CD4-positive, alpha-beta T cell (primary cell): ENCODE data around the gene ATG7. TPM values are rescaled to one million over a fixed set of nuclear protein-coding genes. Genes with fewer than 3 reads are reported as not detected.

Experiments
- ATAC-seq: fragments of 200-7000 bp; cut with Tn5 transposase; one replicate; pipeline ENCODE4 v1.10.0; 2022; ENCODE audit warnings: mild to moderate bottlenecking; ENCODE audit not compliant: poor library complexity
- CTCF ChIA-PET: fragments of 350-600 bp; sonication (Branson Sonifier 250); formaldehyde crosslinking; loops from one replicate; lab custom pipeline; 2021; ENCODE audit warnings: antibody characterized with exemption, inconsistent platforms; lab: Charles Lee
- POLR2A ChIA-PET: fragments of 350-600 bp; sonication (Branson Sonifier 250); formaldehyde crosslinking; loops from one replicate; lab custom pipeline; 2021; ENCODE audit warnings: antibody characterized with exemption, inconsistent platforms; lab: Charles Lee
- DNase-seq, 14 experiments: peaks; one replicate each; pipeline ENCODE4 v3.0.0-alpha.2; 2013 to 2020; ENCODE audit warnings: mixed read lengths in 2 of 14
- H3K27ac ChIP-seq, 2 donors: one replicate each; pipeline versions ENCODE4 v1.5.1 to v1.7.0; 2013; ENCODE audit warnings: low read length in 2 of 2, low read depth in 1 of 2, mild to moderate bottlenecking in 1 of 2
- H3K27me3 ChIP-seq, 2 experiments: 1 replicate in 1 of 2; 2 replicates in 1 of 2; pipeline versions ENCODE4 v1.6.1 to v1.7.0; 2013; ENCODE audit warnings: low read length in 2 of 2, control low read depth in 1 of 2, mild to moderate bottlenecking in 1 of 2, moderate library complexity in 1 of 2; ENCODE audit not compliant: insufficient read depth in 2 of 2, control insufficient read depth in 1 of 2
- H3K36me3 ChIP-seq: one replicate; pipeline ENCODE4 v1.6.1; 2013; ENCODE audit warnings: low read length, control low read depth; ENCODE audit not compliant: insufficient read depth
- H3K4me1 ChIP-seq: one replicate; pipeline ENCODE4 v1.6.1; 2013; ENCODE audit warnings: low read length, control low read depth; ENCODE audit not compliant: insufficient read depth
- H3K4me3 ChIP-seq: one replicate; pipeline ENCODE4 v1.5.1; 2013; ENCODE audit warnings: mild to moderate bottlenecking, low read length, moderate library complexity
- H3K9me3 ChIP-seq, 2 experiments: 1 replicate in 1 of 2; 2 replicates in 1 of 2; pipeline versions ENCODE4 v1.6.1 to v1.7.0; 2013; ENCODE audit warnings: low read length in 2 of 2, mild to moderate bottlenecking in 2 of 2, control low read depth in 1 of 2, moderate library complexity in 1 of 2; ENCODE audit not compliant: control insufficient read depth in 1 of 2, insufficient read depth in 1 of 2
- H3K27ac Mint-ChIP-seq: one replicate; pipeline ENCODE4 v1.8.0; 2020; ENCODE audit warnings: mixed read lengths
- H3K27me3 Mint-ChIP-seq: one replicate; pipeline ENCODE4 v1.8.0; 2021; ENCODE audit warnings: mixed read lengths
- H3K36me3 Mint-ChIP-seq: one replicate; pipeline ENCODE4 v1.8.0; 2021; ENCODE audit warnings: low read depth, mixed read lengths
- H3K4me1 Mint-ChIP-seq: one replicate; pipeline ENCODE4 v1.8.0; 2021; ENCODE audit warnings: low read depth, mixed read lengths
- H3K4me3 Mint-ChIP-seq: one replicate; pipeline ENCODE4 v1.8.0; 2020; ENCODE audit warnings: mild to moderate bottlenecking, mixed read lengths
- H3K9me3 Mint-ChIP-seq: one replicate; pipeline ENCODE4 v1.8.0; 2020; ENCODE audit warnings: mixed read lengths
- intact Hi-C, 2 experiments: fragments of 100-400 bp; cut with DNase I in 1 of 2; cut with micrococcal nuclease in 1 of 2; formaldehyde crosslinking; loops; one replicate each; pipeline versions ENCODE4 v1.15.1 to v1.9.0; 2023 to 2025; cut with DNase I, micrococcal nuclease
- total RNA-seq, 174 experiments: library from RNA in 2 of 174; stranded (reverse) in 2 of 174; gene quantifications; one replicate each; pipeline ENCODE4 v1.2.3 and lab custom pipeline; 2021 to 2026
- TF ChIP-seq, protein P1 (sequence below): fragments of 200-600 bp; IDR thresholded peaks from one replicate; pipeline ENCODE4 v1.8.0; 2022; ENCODE audit warnings: antibody characterized with exemption, mild to moderate bottlenecking

Gene ATG7
- total RNA-seq, 2 experiments from 2014 or later: 21.4 to 25.7 TPM

DNA sequence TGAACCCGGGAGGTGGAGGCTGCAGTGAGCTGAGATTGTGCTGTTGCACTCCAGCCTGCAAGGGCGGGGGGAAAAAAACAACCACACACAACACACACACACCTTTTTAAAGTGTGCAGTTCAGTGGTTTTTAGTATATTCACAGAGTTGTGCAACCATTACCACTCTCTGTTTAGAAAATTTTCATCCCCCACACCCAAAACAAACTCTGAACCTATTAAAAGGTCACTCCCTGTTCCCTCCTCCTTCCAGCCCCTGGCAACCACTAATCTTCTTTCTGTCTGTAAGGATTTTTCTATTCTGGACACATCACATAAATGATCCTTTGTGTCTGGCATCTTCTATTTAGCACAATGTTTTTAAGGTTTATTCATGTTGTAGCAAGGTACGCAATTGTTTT, 159.1 kb downstream of the ATG7 start:
- no peaks in the 10 kb centered on the region for H3K9me3 ChIP-seq
- no peaks in the 10 kb centered on the region for H3K9me3 Mint-ChIP-seq
- no peaks in the 10 kb centered on the region for H3K27me3 ChIP-seq
- peaks cover 40% of the 10 kb centered on the region for H3K36me3 Mint-ChIP-seq
- ChIA-PET CTCF (no interaction called here), POLR2A (no interaction called here)
- no peaks in the 10 kb centered on the region for H3K27me3 Mint-ChIP-seq
- no peak overlapping the region for H3K27ac ChIP-seq
- no peaks in the 10 kb centered on the region for H3K4me1 ChIP-seq
- H3K27ac Mint-ChIP-seq: no peak overlapping the region
- ATAC-seq (no peak), DNase-seq (no peak)
- H3K36me3 ChIP-seq: peaks cover 12% of the 10 kb centered on the region
- no peaks in the 10 kb centered on the region for H3K4me1 Mint-ChIP-seq
- TF ChIP-seq, protein P1, sequence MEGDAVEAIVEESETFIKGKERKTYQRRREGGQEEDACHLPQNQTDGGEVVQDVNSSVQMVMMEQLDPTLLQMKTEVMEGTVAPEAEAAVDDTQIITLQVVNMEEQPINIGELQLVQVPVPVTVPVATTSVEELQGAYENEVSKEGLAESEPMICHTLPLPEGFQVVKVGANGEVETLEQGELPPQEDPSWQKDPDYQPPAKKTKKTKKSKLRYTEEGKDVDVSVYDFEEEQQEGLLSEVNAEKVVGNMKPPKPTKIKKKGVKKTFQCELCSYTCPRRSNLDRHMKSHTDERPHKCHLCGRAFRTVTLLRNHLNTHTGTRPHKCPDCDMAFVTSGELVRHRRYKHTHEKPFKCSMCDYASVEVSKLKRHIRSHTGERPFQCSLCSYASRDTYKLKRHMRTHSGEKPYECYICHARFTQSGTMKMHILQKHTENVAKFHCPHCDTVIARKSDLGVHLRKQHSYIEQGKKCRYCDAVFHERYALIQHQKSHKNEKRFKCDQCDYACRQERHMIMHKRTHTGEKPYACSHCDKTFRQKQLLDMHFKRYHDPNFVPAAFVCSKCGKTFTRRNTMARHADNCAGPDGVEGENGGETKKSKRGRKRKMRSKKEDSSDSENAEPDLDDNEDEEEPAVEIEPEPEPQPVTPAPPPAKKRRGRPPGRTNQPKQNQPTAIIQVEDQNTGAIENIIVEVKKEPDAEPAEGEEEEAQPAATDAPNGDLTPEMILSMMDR: no peak
- no peak overlapping the region for H3K4me3 Mint-ChIP-seq
- intact Hi-C loops: no loop called here
- no peak overlapping the region for H3K4me3 ChIP-seq

GRCh38 chr3:11434017-11434526, 161.9 kb downstream of the ATG7 start:
- H3K4me3 ChIP-seq: no peak overlapping the region
- no peaks in the 10 kb centered on the region for H3K27me3 ChIP-seq
- Mint-ChIP-seq H3K4me1 (no peaks in the 10 kb centered on the region), H3K27ac (no peak overlapping the region), H3K36me3 (peaks cover 15% of the 10 kb centered on the region), H3K4me3 (no peak overlapping the region), H3K9me3 (no peaks in the 10 kb centered on the region), H3K27me3 (no peaks in the 10 kb centered on the region)
- H3K36me3 ChIP-seq: no peaks in the 10 kb centered on the region
- TF ChIP-seq, protein P1: no peak
- no peak for DNase-seq
- intact Hi-C loops: no loop called here
- H3K9me3 ChIP-seq: no peaks in the 10 kb centered on the region
- ChIA-PET POLR2A (no interaction called here), CTCF (no interaction called here)
- no peaks in the 10 kb centered on the region for H3K4me1 ChIP-seq
- ATAC-seq: no peak
- no peak overlapping the region for H3K27ac ChIP-seq

DNA sequence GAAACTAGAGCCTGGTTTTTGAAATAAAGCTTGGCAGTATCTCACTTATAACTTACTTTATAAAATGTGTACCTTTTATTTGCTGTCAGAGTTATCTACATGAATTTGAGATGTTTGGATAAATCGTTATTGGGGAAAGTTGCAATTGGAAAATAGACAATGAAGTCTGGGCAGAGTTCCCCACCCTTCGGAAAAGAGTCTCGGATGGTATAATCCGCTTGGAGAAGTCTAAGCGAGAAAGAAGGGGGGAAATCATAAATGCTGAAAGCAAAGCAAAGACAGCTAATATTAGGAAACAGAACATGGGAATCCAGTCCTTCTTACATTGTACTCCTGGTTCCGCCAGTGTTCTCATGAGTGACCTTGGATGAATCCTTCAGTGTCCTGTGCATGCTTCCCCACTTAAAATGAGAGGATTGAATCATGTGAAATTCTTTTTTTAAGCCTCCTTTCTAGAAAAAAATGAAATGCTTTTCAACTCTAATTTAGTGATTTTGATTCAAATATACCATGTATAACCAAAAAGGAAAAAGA, 162.4 kb downstream of the ATG7 start:
- Histone ChIP-seq H3K36me3 (no peaks in the 10 kb centered on the region), H3K9me3 (no peaks in the 10 kb centered on the region), H3K27ac (no peak overlapping the region), H3K27me3 (no peaks in the 10 kb centered on the region), H3K4me3 (no peak overlapping the region), H3K4me1 (no peaks in the 10 kb centered on the region)
- no peak for DNase-seq
- H3K27ac Mint-ChIP-seq: no peak overlapping the region
- CTCF ChIA-PET: no interaction called here
- H3K4me1 Mint-ChIP-seq: no peaks in the 10 kb centered on the region
- H3K4me3 Mint-ChIP-seq: no peak overlapping the region
- POLR2A ChIA-PET: no interaction called here
- no peaks in the 10 kb centered on the region for H3K9me3 Mint-ChIP-seq
- no peak for ATAC-seq
- TF ChIP-seq, protein P1: no peak
- peaks cover 18% of the 10 kb centered on the region for H3K36me3 Mint-ChIP-seq
- intact Hi-C loops: no loop called here
- H3K27me3 Mint-ChIP-seq: no peaks in the 10 kb centered on the region
